SK-N-MC (cell line): ENCODE measurements around the gene MET.

Source experiments
- EZH2 ChIP-seq: fragments of 200-600 bp; sonication (generic); IDR thresholded peaks from one replicate; pipeline ENCODE4 v1.6.1; 2017; ENCODE audit warnings: antibody characterized with exemption
- FOXP2 ChIP-seq: optimal IDR thresholded peaks from 2 replicates; pipeline ENCODE3; 2011; ENCODE audit warnings: mild to moderate bottlenecking, moderate library complexity; ENCODE audit not compliant: insufficient read depth; ENCODE audit errors: extremely low read length, control extremely low read depth
- POLR2AphosphoS5 ChIP-seq: IDR thresholded peaks from 2 replicates; pipeline ENCODE4 v1.6.1; 2012; ENCODE audit warnings: mild to moderate bottlenecking, low read depth, low read length, borderline replicate concordance

DNA sequence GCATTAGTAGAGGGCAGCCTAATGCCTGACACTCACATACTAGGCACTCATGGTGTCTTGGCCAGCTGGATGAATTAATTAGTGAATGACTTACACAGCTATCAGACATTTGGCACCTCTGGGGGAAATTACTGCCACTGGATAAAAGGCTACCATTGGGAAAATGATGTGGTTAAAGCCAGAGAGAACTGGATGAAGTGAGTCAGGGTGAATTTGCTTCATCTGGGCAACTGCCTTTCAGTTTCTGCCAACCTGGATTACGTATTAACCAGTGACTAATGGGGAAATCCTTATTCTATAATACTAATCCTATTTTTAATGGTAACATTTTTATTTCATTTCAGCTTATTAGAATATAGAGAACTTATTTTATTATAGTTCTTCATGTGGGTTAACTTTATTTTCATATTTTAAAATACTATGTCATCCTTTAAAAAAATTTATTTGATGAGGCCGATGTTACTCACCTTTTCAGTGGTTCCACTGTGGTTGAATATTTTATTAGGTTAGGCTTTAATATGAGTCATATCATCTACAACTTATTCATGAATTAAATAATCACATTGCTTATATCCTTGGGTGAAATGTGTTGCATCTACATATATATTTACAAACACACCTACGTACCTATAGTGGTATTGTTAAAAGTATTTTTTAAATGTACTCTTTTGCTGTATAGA is 104.8 kb downstream of the MET start:
- TF ChIP-seq FOXP2 (no peak), EZH2 (no peak), POLR2AphosphoS5 (no peak)
